HepG2 (cell line): Measurements from ENCODE around the gene EEF1A2. TPM values are rescaled to one million over a fixed set of nuclear protein-coding genes. Genes with fewer than 3 reads are reported as not detected.
A peak's percentile ranks its signal among the peaks of the same experiment; 100 is the strongest.

Source experiments
- AHR ChIP-seq: IDR thresholded peaks from 2 replicates; pipeline ENCODE4 v1.6.1; 2018; ENCODE audit warnings: missing genetic modification reagents, missing compliant biosample characterization
- ARID2 ChIP-seq: sonication (generic); formaldehyde crosslinking; IDR thresholded peaks from 2 replicates; pipeline ENCODE4 v1.8.1; 2022; ENCODE audit warnings: mild to moderate bottlenecking, missing genetic modification reagents, borderline replicate concordance
- BHLHE40 ChIP-seq: IDR thresholded peaks from 2 replicates; pipeline ENCODE4 v1.6.1; 2011; ENCODE audit warnings: low read length, improper control_type of control experiment
- EHMT2 ChIP-seq: fragments of 200-600 bp; sonication (generic); IDR thresholded peaks from 2 replicates; pipeline ENCODE4 v1.7.0; 2017; ENCODE audit warnings: antibody characterized with exemption, low read depth, low read length, borderline replicate concordance
- FIP1L1 ChIP-seq: fragments of 200-400 bp; formaldehyde crosslinking; IDR thresholded peaks from 2 replicates; pipeline ENCODE4 v1.6.1; 2018; ENCODE audit warnings: low read depth, mild to moderate bottlenecking, low read length, moderate library complexity, borderline replicate concordance; ENCODE audit not compliant: insufficient read depth
- FLYWCH1 ChIP-seq: sonication (generic); formaldehyde crosslinking; IDR thresholded peaks from 2 replicates; pipeline ENCODE4 v1.8.1; 2023; ENCODE audit warnings: mild to moderate bottlenecking, missing genetic modification reagents
- FOXC1 ChIP-seq: sonication (generic); formaldehyde crosslinking; IDR thresholded peaks from 2 replicates; pipeline ENCODE4 v1.8.0; 2022; ENCODE audit warnings: mild to moderate bottlenecking, missing genetic modification reagents, borderline replicate concordance
- FOXJ3 ChIP-seq: sonication (generic); formaldehyde crosslinking; IDR thresholded peaks from 2 replicates; pipeline ENCODE4 v1.4.0; 2020; ENCODE audit warnings: missing genetic modification reagents, mild to moderate bottlenecking, borderline replicate concordance
- GATAD1 ChIP-seq: IDR thresholded peaks from 2 replicates; pipeline ENCODE4 v1.6.1; 2016; ENCODE audit warnings: missing genetic modification reagents, missing compliant biosample characterization
- HNF4A ChIP-seq: sonication (generic); formaldehyde crosslinking; IDR thresholded peaks from 2 replicates; pipeline ENCODE4 v1.4.0; 2020; ENCODE audit warnings: missing genetic modification reagents
- NPAS2 ChIP-seq: sonication (generic); formaldehyde crosslinking; IDR thresholded peaks from 2 replicates; pipeline ENCODE4 v1.8.0; 2022; ENCODE audit warnings: mild to moderate bottlenecking, missing genetic modification reagents, borderline replicate concordance
- NR3C1 ChIP-seq: sonication (generic); formaldehyde crosslinking; IDR thresholded peaks from 2 replicates; pipeline ENCODE4 v1.4.0; 2020; ENCODE audit warnings: missing genetic modification reagents
- SALL1 ChIP-seq: sonication (generic); formaldehyde crosslinking; IDR thresholded peaks from 2 replicates; pipeline ENCODE4 v1.8.0; 2022; ENCODE audit warnings: mild to moderate bottlenecking, missing genetic modification reagents
- ZBTB8A ChIP-seq: sonication (generic); formaldehyde crosslinking; IDR thresholded peaks from 2 replicates; pipeline ENCODE4 v1.4.0; 2020; ENCODE audit warnings: mild to moderate bottlenecking, low read depth, missing genetic modification reagents, borderline replicate concordance
- ZMYM3 ChIP-seq: sonication (generic); formaldehyde crosslinking; IDR thresholded peaks from 2 replicates; pipeline ENCODE4 v1.5.1; 2020; ENCODE audit warnings: mild to moderate bottlenecking, missing genetic modification reagents
- ZNF20 ChIP-seq: sonication (generic); formaldehyde crosslinking; IDR thresholded peaks from 2 replicates; pipeline ENCODE4 v1.4.0; 2020; ENCODE audit warnings: mild to moderate bottlenecking, moderate library complexity, missing genetic modification reagents
- ZNF256 ChIP-seq: sonication (generic); formaldehyde crosslinking; conservative IDR thresholded peaks from 2 replicates; pipeline ENCODE4 v1.4.0; 2020; ENCODE audit warnings: missing genetic modification reagents
- ZNF3 ChIP-seq: IDR thresholded peaks from 2 replicates; pipeline ENCODE4 v1.7.0; 2017; ENCODE audit warnings: inconsistent platforms
- ZNF441 ChIP-seq: sonication (generic); formaldehyde crosslinking; IDR thresholded peaks from 2 replicates; pipeline ENCODE4 v1.7.0; 2021; ENCODE audit warnings: missing genetic modification reagents, borderline replicate concordance
- ZNF720 ChIP-seq: sonication (generic); formaldehyde crosslinking; IDR thresholded peaks from 2 replicates; pipeline ENCODE4 v1.4.0; 2020; ENCODE audit warnings: missing genetic modification reagents
- ZSCAN29 ChIP-seq: sonication (generic); formaldehyde crosslinking; conservative IDR thresholded peaks from 2 replicates; pipeline ENCODE4 v1.4.0; 2020; ENCODE audit warnings: mild to moderate bottlenecking, missing genetic modification reagents
- polyA plus RNA-seq, 8 experiments: library from polyadenylated mRNA; depleted of rRNA in 3 of 8; stranded (reverse) in 7 of 8; unstranded in 1 of 8; fragments of >200 nt; fragmentation: Illumina TruSeq in 4 of 8; extraction: Trizol in 4 of 8; gene quantifications; 2 replicates each; pipeline versions ENCODE4 v1.2.1 to v1.2.3, GENCODE V29; 2011 to 2016; ENCODE audit warnings: low read depth in 4 of 8, missing spikeins in 1 of 8, mixed read lengths in 1 of 8; ENCODE audit not compliant: insufficient read depth in 1 of 8
- total RNA-seq, 5 experiments: library from RNA; depleted of rRNA; stranded (reverse); fragments of >200 nt; fragmentation: Illumina TruSeq; extraction: Trizol; gene quantifications; 2 replicates each; pipeline ENCODE4 v1.2.3, GENCODE V29; 2016; ENCODE audit warnings: low read depth in 1 of 5
- TF ChIP-seq, protein P1 (sequence below): sonication (generic); formaldehyde crosslinking; IDR thresholded peaks from 2 replicates; pipeline ENCODE4 v1.8.0; 2022; ENCODE audit warnings: low read depth, missing genetic modification reagents
- TF ChIP-seq, protein P2 (sequence below): sonication (generic); formaldehyde crosslinking; IDR thresholded peaks from 2 replicates; pipeline ENCODE4 v1.4.0; 2020; ENCODE audit warnings: low read depth, missing genetic modification reagents
- TF ChIP-seq, protein P3 (sequence below): sonication (generic); formaldehyde crosslinking; IDR thresholded peaks from 2 replicates; pipeline ENCODE4 v1.4.0; 2020; ENCODE audit warnings: missing genetic modification reagents

EEF1A2 gene
- total and polyA plus RNA-seq, 2 of the 13 experiments (the other 11 are each of a cell fraction or from before 2014, with no cell fraction given): 0.44 to 0.87 TPM

DNA sequence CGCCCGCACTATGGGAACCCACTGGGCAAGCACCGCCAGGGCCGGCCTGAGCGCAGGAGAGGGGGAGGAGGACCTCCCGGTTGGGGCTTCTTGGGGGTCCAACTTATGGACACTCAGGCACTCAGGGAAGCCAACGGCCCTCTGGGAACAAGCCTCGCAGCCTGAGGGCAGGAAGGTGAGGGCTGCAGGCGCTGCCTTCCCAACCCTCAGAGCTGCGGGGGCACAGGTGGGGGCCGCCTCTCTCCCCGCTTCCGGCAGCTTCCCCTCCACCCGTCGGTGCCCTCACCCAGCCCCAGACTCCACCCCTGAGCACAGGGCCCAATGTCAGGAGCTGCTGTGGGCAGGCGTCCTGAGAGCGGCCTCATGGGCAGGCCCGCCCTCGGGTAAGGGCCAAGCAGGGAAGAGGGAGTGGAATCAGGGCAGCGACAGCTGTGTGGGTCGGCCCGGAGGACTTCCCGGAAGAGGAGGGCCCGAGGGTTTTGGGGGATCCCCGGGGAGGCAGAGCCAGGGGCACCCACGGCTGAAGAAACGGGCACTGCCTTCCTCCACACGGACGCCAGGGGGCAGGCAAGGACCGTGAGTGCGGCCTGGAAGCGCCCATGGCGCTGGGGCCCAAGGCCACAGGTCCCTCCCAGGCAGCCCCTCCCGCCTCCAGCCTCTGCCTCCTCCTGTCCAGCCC lies 38.8 kb upstream of the EEF1A2 start (continued):
- TF ChIP-seq NR3C1 (CRISPR knock-in tag) (0 out of 2 replicates have a peak, but pooled peaks have one; percentile 71), ZSCAN29 (CRISPR knock-in tag) (0 out of 2 replicates have a peak, but pooled peaks have one; percentile 50), FIP1L1 (no peak), HNF4A (CRISPR knock-in tag) (peak; percentile 54), FOXJ3 (CRISPR knock-in tag) (no peak; the same call in 1 of the 2 replicates), BHLHE40 (peak; percentile 73), ZNF256 (no peak), FLYWCH1 (no peak), FOXC1 (peak; percentile 78; the same call in 1 of the 2 replicates), ZNF441 (no peak), EHMT2 (no peak), ZNF3 (no peak; the same call in 1 of the 2 replicates), GATAD1 (CRISPR knock-in tag) (peak; percentile 94), NPAS2 (no peak), ZNF20 (CRISPR knock-in tag) (no peak), ZMYM3 (peak; percentile 94), SALL1 (peak; percentile 92), ARID2 (CRISPR knock-in tag) (peak; percentile 81; the same call in 1 of the 2 replicates), AHR (CRISPR knock-in tag) (peak; percentile 62; the same call in 1 of the 2 replicates), ZNF720 (CRISPR knock-in tag) (no peak), ZBTB8A (CRISPR knock-in tag) (no peak)
- TF ChIP-seq, protein P1, sequence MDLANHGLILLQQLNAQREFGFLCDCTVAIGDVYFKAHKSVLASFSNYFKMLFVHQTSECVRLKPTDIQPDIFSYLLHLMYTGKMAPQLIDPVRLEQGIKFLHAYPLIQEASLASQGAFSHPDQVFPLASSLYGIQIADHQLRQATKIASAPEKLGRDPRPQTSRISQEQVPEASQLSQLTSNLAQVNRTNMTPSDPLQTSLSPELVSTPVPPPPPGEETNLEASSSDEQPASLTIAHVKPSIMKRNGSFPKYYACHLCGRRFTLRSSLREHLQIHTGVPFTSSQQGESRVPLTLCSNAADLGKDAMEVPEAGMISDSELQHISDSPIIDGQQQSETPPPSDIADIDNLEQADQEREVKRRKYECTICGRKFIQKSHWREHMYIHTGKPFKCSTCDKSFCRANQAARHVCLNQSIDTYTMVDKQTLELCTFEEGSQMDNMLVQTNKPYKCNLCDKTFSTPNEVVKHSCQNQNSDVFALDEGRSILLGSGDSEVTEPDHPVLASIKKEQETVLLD (CRISPR knock-in tag): no peak
- TF ChIP-seq, protein P2, sequence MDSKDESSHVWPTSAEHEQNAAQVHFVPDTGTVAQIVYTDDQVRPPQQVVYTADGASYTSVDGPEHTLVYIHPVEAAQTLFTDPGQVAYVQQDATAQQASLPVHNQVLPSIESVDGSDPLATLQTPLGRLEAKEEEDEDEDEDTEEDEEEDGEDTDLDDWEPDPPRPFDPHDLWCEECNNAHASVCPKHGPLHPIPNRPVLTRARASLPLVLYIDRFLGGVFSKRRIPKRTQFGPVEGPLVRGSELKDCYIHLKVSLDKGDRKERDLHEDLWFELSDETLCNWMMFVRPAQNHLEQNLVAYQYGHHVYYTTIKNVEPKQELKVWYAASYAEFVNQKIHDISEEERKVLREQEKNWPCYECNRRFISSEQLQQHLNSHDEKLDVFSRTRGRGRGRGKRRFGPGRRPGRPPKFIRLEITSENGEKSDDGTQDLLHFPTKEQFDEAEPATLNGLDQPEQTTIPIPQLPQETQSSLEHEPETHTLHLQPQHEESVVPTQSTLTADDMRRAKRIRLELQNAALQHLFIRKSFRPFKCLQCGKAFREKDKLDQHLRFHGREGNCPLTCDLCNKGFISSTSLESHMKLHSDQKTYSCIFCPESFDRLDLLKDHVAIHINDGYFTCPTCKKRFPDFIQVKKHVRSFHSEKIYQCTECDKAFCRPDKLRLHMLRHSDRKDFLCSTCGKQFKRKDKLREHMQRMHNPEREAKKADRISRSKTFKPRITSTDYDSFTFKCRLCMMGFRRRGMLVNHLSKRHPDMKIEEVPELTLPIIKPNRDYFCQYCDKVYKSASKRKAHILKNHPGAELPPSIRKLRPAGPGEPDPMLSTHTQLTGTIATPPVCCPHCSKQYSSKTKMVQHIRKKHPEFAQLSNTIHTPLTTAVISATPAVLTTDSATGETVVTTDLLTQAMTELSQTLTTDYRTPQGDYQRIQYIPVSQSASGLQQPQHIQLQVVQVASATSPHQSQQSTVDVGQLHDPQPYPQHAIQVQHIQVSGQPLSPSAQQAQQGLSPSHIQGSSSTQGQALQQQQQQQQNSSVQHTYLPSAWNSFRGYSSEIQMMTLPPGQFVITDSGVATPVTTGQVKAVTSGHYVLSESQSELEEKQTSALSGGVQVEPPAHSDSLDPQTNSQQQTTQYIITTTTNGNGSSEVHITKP (CRISPR knock-in tag): peak; percentile 92
- TF ChIP-seq, protein P3, sequence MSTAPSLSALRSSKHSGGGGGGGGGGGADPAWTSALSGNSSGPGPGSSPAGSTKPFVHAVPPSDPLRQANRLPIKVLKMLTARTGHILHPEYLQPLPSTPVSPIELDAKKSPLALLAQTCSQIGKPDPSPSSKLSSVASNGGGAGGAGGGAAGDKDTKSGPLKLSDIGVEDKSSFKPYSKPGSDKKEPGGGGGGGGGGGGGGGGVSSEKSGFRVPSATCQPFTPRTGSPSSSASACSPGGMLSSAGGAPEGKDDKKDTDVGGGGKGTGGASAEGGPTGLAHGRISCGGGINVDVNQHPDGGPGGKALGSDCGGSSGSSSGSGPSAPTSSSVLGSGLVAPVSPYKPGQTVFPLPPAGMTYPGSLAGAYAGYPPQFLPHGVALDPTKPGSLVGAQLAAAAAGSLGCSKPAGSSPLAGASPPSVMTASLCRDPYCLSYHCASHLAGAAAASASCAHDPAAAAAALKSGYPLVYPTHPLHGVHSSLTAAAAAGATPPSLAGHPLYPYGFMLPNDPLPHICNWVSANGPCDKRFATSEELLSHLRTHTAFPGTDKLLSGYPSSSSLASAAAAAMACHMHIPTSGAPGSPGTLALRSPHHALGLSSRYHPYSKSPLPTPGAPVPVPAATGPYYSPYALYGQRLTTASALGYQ: peak; percentile 60; the same call in 1 of the 2 replicates
